ENCODE results near the gene OLFM1. TPM values are rescaled to one million over a fixed set of nuclear protein-coding genes. Genes with fewer than 3 reads are reported as not detected.
A peak's percentile ranks its signal among the peaks of the same experiment; 100 is the strongest.

The OLFM1 gene
- total and polyA plus RNA-seq, 2 donors: 24.5 to 28.3 TPM

- DNase-seq (ENCODE audit: low read depth in 6 of 9, low spot score in 9 of 9): peak in 1 of 9 donors; percentile 27
These were observed 42.9 kb downstream of the OLFM1 start for GRCh38 chr9:135130207-135130976.

GRCh38 chr9:135131488-135131887 is 44.0 kb downstream of the OLFM1 start:
- peaks cover 0 to 3% of the 10 kb centered on the region in 2 donors for H3K27me3 ChIP-seq (ENCODE audit: control insufficient read depth in 2 of 2, insufficient read depth in 1 of 2, low read length in 1 of 2)
- WGBS: 93% methylated on average over 8 of the region's 8 CpGs
- peaks cover 0 to 6% of the 10 kb centered on the region in 2 donors for H3K4me1 ChIP-seq (ENCODE audit: control insufficient read depth in 2 of 2, insufficient read depth in 2 of 2, low read length in 2 of 2)
- no peak overlapping the region for H3K27ac ChIP-seq (ENCODE audit: low read depth in 1 of 2, low read length in 1 of 2)
- DNase-seq (ENCODE audit: low read depth in 6 of 9, low spot score in 9 of 9): no peak
- H3K36me3 ChIP-seq (ENCODE audit: control insufficient read depth in 2 of 2, insufficient read depth in 2 of 2, low read length in 1 of 2): no peaks in the 10 kb centered on the region
- H3K9me3 ChIP-seq (ENCODE audit: control insufficient read depth in 2 of 2, insufficient read depth in 1 of 2, low read length in 1 of 2): no peaks in the 10 kb centered on the region
- no peak overlapping the region for H3K4me3 ChIP-seq (ENCODE audit: low read length in 2 of 2)

More at GRCh38 chr9:135130207-135130976, 42.9 kb downstream of the OLFM1 start:
- H3K9me3 ChIP-seq (ENCODE audit: control insufficient read depth in 2 of 2, insufficient read depth in 1 of 2, low read length in 1 of 2): no peaks in the 10 kb centered on the region
- WGBS: 89% methylated on average over 18 of the region's 18 CpGs
- no peak overlapping the region for H3K4me3 ChIP-seq (ENCODE audit: low read length in 2 of 2)
- H3K27ac ChIP-seq (ENCODE audit: low read depth in 1 of 2, low read length in 1 of 2): peak overlapping the region in 1 of 2 donors; percentile 57
- peaks cover 0 to 6% of the 10 kb centered on the region in 2 donors for H3K4me1 ChIP-seq (ENCODE audit: control insufficient read depth in 2 of 2, insufficient read depth in 2 of 2, low read length in 2 of 2)
- H3K36me3 ChIP-seq (ENCODE audit: control insufficient read depth in 2 of 2, insufficient read depth in 2 of 2, low read length in 1 of 2): no peaks in the 10 kb centered on the region
- H3K27me3 ChIP-seq (ENCODE audit: control insufficient read depth in 2 of 2, insufficient read depth in 1 of 2, low read length in 1 of 2): peaks cover 0 to 3% of the 10 kb centered on the region in 2 donors

GRCh38 chr9:135132008-135132407 is 44.5 kb downstream of the OLFM1 start:
- WGBS: 95% methylated on average over 18 of the region's 18 CpGs
- DNase-seq (ENCODE audit: low read depth in 6 of 9, low spot score in 9 of 9): no peak
- Histone ChIP-seq H3K4me1 (ENCODE audit: control insufficient read depth in 2 of 2, insufficient read depth in 2 of 2, low read length in 2 of 2) (peaks cover 0 to 6% of the 10 kb centered on the region in 2 donors), H3K27me3 (ENCODE audit: control insufficient read depth in 2 of 2, insufficient read depth in 1 of 2, low read length in 1 of 2) (peaks cover 0 to 3% of the 10 kb centered on the region in 2 donors), H3K36me3 (ENCODE audit: control insufficient read depth in 2 of 2, insufficient read depth in 2 of 2, low read length in 1 of 2) (no peaks in the 10 kb centered on the region), H3K4me3 (ENCODE audit: low read length in 2 of 2) (no peak overlapping the region), H3K27ac (ENCODE audit: low read depth in 1 of 2, low read length in 1 of 2) (no peak overlapping the region), H3K9me3 (ENCODE audit: control insufficient read depth in 2 of 2, insufficient read depth in 1 of 2, low read length in 1 of 2) (no peaks in the 10 kb centered on the region)

- Histone ChIP-seq H3K27me3 (ENCODE audit: control insufficient read depth in 2 of 2, insufficient read depth in 1 of 2, low read length in 1 of 2) (peaks cover 0 to 5% of the 10 kb centered on the region in 2 donors), H3K27ac (ENCODE audit: low read depth in 1 of 2, low read length in 1 of 2) (no peak overlapping the region), H3K4me3 (ENCODE audit: low read length in 2 of 2) (no peak overlapping the region), H3K9me3 (ENCODE audit: control insufficient read depth in 2 of 2, insufficient read depth in 1 of 2, low read length in 1 of 2) (no peaks in the 10 kb centered on the region), H3K4me1 (ENCODE audit: control insufficient read depth in 2 of 2, insufficient read depth in 2 of 2, low read length in 2 of 2) (peaks cover 0 to 4% of the 10 kb centered on the region in 2 donors), H3K36me3 (ENCODE audit: control insufficient read depth in 2 of 2, insufficient read depth in 2 of 2, low read length in 1 of 2) (no peaks in the 10 kb centered on the region)
- WGBS: 81% methylated on average over 28 of the region's 28 CpGs
- DNase-seq (ENCODE audit: low read depth in 6 of 9, low spot score in 9 of 9): no peak
These were observed 47.0 kb downstream of the OLFM1 start for GRCh38 chr9:135134268-135135022.

DNA sequence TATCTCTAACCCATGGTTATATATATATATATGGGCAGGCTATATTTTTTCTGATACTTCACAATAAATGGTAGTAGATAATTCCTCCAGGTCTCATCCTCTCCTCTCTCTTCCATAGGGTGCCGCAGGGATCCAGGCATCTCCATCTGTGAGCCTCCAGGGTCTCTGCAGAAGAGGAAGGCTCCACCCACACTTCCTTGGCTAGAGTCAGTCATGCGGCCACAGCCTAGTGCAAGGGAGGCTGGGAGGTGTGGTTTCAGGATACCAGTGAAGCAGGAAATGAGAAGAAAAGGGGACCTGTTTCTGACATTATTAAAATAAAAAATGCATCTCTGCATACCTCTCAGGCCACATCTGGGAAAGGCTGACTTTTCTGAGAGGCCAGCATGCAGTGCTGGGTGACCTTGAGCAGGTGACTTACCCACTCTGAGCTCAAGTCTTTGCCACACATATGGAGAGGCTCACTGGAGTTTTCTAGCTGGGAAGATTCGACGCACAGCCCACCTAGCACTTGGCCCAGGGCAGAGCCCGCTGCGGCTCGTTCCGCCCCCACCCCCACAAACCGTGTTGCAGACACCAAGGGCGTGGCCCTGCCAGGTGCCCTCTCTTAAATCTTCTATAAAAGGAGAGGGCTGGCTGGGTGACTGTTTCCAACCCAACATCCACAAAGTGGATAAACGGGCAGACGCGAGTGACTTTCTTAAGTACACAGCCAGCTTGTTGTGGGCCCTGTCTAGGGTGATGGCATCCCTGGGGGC is 47.9 kb downstream of the OLFM1 start:
- WGBS: 91% methylated on average over 13 of the region's 13 CpGs
- Histone ChIP-seq H3K4me3 (ENCODE audit: low read length in 2 of 2) (no peak overlapping the region), H3K36me3 (ENCODE audit: control insufficient read depth in 2 of 2, insufficient read depth in 2 of 2, low read length in 1 of 2) (no peaks in the 10 kb centered on the region), H3K27ac (ENCODE audit: low read depth in 1 of 2, low read length in 1 of 2) (no peak overlapping the region), H3K9me3 (ENCODE audit: control insufficient read depth in 2 of 2, insufficient read depth in 1 of 2, low read length in 1 of 2) (peaks cover 0 to 2% of the 10 kb centered on the region in 2 donors), H3K4me1 (ENCODE audit: control insufficient read depth in 2 of 2, insufficient read depth in 2 of 2, low read length in 2 of 2) (peaks cover 0 to 4% of the 10 kb centered on the region in 2 donors), H3K27me3 (ENCODE audit: control insufficient read depth in 2 of 2, insufficient read depth in 1 of 2, low read length in 1 of 2) (peaks cover 0 to 5% of the 10 kb centered on the region in 2 donors)
- DNase-seq (ENCODE audit: low read depth in 6 of 9, low spot score in 9 of 9): no peak

GRCh38 chr9:135135929-135136315 is 48.5 kb downstream of the OLFM1 start:
- Histone ChIP-seq H3K36me3 (ENCODE audit: control insufficient read depth in 2 of 2, insufficient read depth in 2 of 2, low read length in 1 of 2) (no peaks in the 10 kb centered on the region), H3K27me3 (ENCODE audit: control insufficient read depth in 2 of 2, insufficient read depth in 1 of 2, low read length in 1 of 2) (peaks cover 0 to 5% of the 10 kb centered on the region in 2 donors), H3K4me1 (ENCODE audit: control insufficient read depth in 2 of 2, insufficient read depth in 2 of 2, low read length in 2 of 2) (peaks cover 0 to 2% of the 10 kb centered on the region in 2 donors), H3K9me3 (ENCODE audit: control insufficient read depth in 2 of 2, insufficient read depth in 1 of 2, low read length in 1 of 2) (peaks cover 0 to 2% of the 10 kb centered on the region in 2 donors), H3K4me3 (ENCODE audit: low read length in 2 of 2) (no peak overlapping the region), H3K27ac (ENCODE audit: low read depth in 1 of 2, low read length in 1 of 2) (no peak overlapping the region)
- WGBS: 85% methylated on average over 6 of the region's 6 CpGs
- DNase-seq (ENCODE audit: low read depth in 6 of 9, low spot score in 9 of 9): no peak

- Histone ChIP-seq H3K27me3 (ENCODE audit: control insufficient read depth in 2 of 2, insufficient read depth in 1 of 2, low read length in 1 of 2) (peaks cover 0 to 5% of the 10 kb centered on the region in 2 donors), H3K36me3 (ENCODE audit: control insufficient read depth in 2 of 2, insufficient read depth in 2 of 2, low read length in 1 of 2) (no peaks in the 10 kb centered on the region), H3K4me3 (ENCODE audit: low read length in 2 of 2) (no peak overlapping the region), H3K9me3 (ENCODE audit: control insufficient read depth in 2 of 2, insufficient read depth in 1 of 2, low read length in 1 of 2) (peaks cover 0 to 2% of the 10 kb centered on the region in 2 donors), H3K27ac (ENCODE audit: low read depth in 1 of 2, low read length in 1 of 2) (no peak overlapping the region), H3K4me1 (ENCODE audit: control insufficient read depth in 2 of 2, insufficient read depth in 2 of 2, low read length in 2 of 2) (peaks cover 0 to under 1% of the 10 kb centered on the region in 2 donors)
- no peak for DNase-seq (ENCODE audit: low read depth in 6 of 9, low spot score in 9 of 9)
- 76% methylated on average over 9 of the region's 9 CpGs for WGBS
These were observed 49.0 kb downstream of the OLFM1 start for GRCh38 chr9:135136481-135136880.

DNA sequence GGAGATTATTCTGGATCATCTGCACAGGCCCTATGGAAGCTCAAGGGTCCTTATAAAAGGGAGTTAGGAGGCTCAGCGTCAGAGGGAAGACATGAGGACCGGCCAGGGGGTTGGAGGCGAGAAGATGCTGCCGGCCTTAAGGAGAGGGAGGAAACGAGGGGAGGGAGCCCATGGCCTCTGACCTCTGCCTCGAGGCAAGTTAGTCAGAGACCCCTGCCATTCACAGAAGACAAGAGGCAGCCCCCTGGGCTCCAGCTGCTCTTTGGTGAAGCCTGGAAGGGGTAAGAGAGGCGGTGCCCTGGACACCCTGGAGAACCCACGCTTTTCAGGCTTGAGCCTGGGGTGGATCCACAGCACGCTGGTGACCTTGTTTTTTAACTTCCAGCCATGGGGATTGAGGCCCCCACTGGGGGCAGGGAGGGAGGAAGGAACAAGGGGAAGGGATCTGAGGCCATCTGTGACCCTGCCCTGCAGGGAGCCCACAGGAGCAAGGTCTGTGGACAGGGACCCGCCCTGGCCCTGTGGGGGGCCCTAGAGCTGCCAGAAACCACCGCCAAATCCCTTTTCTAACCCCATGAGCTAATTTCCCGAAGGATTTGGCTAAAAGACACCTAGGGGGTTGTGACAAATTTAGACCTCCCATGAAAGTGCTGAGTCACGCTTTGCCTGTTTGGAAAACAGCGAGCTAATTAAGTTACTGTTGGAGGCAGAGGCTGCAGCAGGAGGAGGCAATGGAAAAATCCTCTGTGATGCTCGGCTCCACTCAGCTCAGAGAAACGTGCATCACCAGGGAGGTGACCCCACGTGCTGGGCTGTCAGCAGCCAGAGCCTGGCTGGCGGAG is 49.7 kb downstream of the OLFM1 start:
- peaks cover 0 to 2% of the 10 kb centered on the region in 2 donors for H3K9me3 ChIP-seq (ENCODE audit: control insufficient read depth in 2 of 2, insufficient read depth in 1 of 2, low read length in 1 of 2)
- H3K4me1 ChIP-seq (ENCODE audit: control insufficient read depth in 2 of 2, insufficient read depth in 2 of 2, low read length in 2 of 2): no peaks in the 10 kb centered on the region
- H3K27ac ChIP-seq (ENCODE audit: low read depth in 1 of 2, low read length in 1 of 2): no peak overlapping the region
- peaks cover 0 to 5% of the 10 kb centered on the region in 2 donors for H3K27me3 ChIP-seq (ENCODE audit: control insufficient read depth in 2 of 2, insufficient read depth in 1 of 2, low read length in 1 of 2)
- WGBS: 39% methylated on average over 18 of the region's 18 CpGs
- DNase-seq (ENCODE audit: low read depth in 6 of 9, low spot score in 9 of 9): no peak
- no peaks in the 10 kb centered on the region for H3K36me3 ChIP-seq (ENCODE audit: control insufficient read depth in 2 of 2, insufficient read depth in 2 of 2, low read length in 1 of 2)
- no peak overlapping the region for H3K4me3 ChIP-seq (ENCODE audit: low read length in 2 of 2)

Measured in thymus (tissue), 11 donors.